ENCODE measurements around the gene SUMO2. TPM values are rescaled to one million over a fixed set of nuclear protein-coding genes. Genes with fewer than 3 reads are reported as not detected.

The SUMO2 gene
- total and polyA plus RNA-seq, 2 of the 13 experiments (the other 11 are each of a cell fraction or from before 2014, with no cell fraction given), result 337 to 553 TPM

GRCh38 chr17:75205037-75205792, 22.5 kb upstream of the SUMO2 start, which contains the start of gene NUP85 (continued):
- peak in 1 of 2 experiments; percentile 78; a peak in 1 of 4 replicates for TF ChIP-seq ATF4 (CRISPR knock-in tag; IDR thresholded peaks at IDR 0.05)
- peak; percentile 95 for TF ChIP-seq REPIN1 (CRISPR knock-in tag; IDR thresholded peaks at IDR 0.05; ENCODE audit: borderline replicate concordance, low read depth)
- peak; percentile 63; the same call in 1 of the 2 replicates for TF ChIP-seq ESRRA (CRISPR knock-in tag; IDR thresholded peaks at IDR 0.05; ENCODE audit: low read depth)
- TF ChIP-seq ZFP37 (CRISPR knock-in tag; IDR thresholded peaks at IDR 0.05; ENCODE audit: borderline replicate concordance), result no peak; the same call in 1 of the 2 replicates
- peak; percentile 33 for TF ChIP-seq ZFP1 (CRISPR knock-in tag; IDR thresholded peaks at IDR 0.05)
- no peak for TF ChIP-seq ZNF577 (CRISPR knock-in tag; IDR thresholded peaks at IDR 0.05; ENCODE audit: borderline replicate concordance, low read depth)
- no peak for TF ChIP-seq ZNF30 (CRISPR knock-in tag; IDR thresholded peaks at IDR 0.05)
- TF ChIP-seq U2AF2 (IDR thresholded peaks at IDR 0.05; ENCODE audit: low read depth, low read length), result no peak
- no peak for TF ChIP-seq MTF1 (CRISPR knock-in tag; IDR thresholded peaks at IDR 0.05)
- no peak for TF ChIP-seq ZNF841 (CRISPR knock-in tag; IDR thresholded peaks at IDR 0.05; ENCODE audit: borderline replicate concordance)
- TF ChIP-seq MED1 (CRISPR knock-in tag; IDR thresholded peaks at IDR 0.05), result peak; percentile 72
- peak; percentile 5; the same call in 1 of the 2 replicates for TF ChIP-seq ZFP41 (CRISPR knock-in tag; IDR thresholded peaks at IDR 0.05; ENCODE audit: borderline replicate concordance)
- TF ChIP-seq SP5 (CRISPR knock-in tag; IDR thresholded peaks at IDR 0.05; ENCODE audit: borderline replicate concordance, low read depth), result 0 out of 2 replicates have a peak, but pooled peaks have one; percentile 26
- TF ChIP-seq TFDP1 (CRISPR knock-in tag; IDR thresholded peaks at IDR 0.05; ENCODE audit: borderline replicate concordance), result peak; percentile 95
- peak; percentile 52; the same call in 1 of the 2 replicates for TF ChIP-seq ELF3 (CRISPR knock-in tag; IDR thresholded peaks at IDR 0.05)
- peak; percentile 96 for TF ChIP-seq E2F5 (CRISPR knock-in tag; conservative IDR thresholded peaks at IDR 0.05)
- no peak; the same call in 1 of the 2 replicates for TF ChIP-seq CHCHD3 (CRISPR knock-in tag; IDR thresholded peaks at IDR 0.05)
- peak; percentile 43; the same call in 1 of the 2 replicates for TF ChIP-seq CREBL2 (CRISPR knock-in tag; IDR thresholded peaks at IDR 0.05; ENCODE audit: borderline replicate concordance)
- peak; percentile 77; the same call in 1 of the 2 replicates for TF ChIP-seq ZNF225 (CRISPR knock-in tag; IDR thresholded peaks at IDR 0.05)
- TF ChIP-seq ZNF709 (CRISPR knock-in tag; IDR thresholded peaks at IDR 0.05), result peak; percentile 92
- peak; percentile 86 for TF ChIP-seq YEATS4 (CRISPR knock-in tag; IDR thresholded peaks at IDR 0.05; ENCODE audit: borderline replicate concordance)
- TF ChIP-seq ZNF572 (CRISPR knock-in tag; IDR thresholded peaks at IDR 0.05), result peak; percentile 94; the same call in 1 of the 2 replicates
- peak; percentile 70 for TF ChIP-seq PHF21A (CRISPR knock-in tag; IDR thresholded peaks at IDR 0.05)
- TF ChIP-seq PITX1 (CRISPR knock-in tag; IDR thresholded peaks at IDR 0.05), result peak; percentile 80
- TF ChIP-seq ZNF207 (IDR thresholded peaks at IDR 0.05; ENCODE audit: borderline replicate concordance), result no peak
- peak; percentile 86; the same call in 1 of the 2 replicates for TF ChIP-seq ZNF547 (CRISPR knock-in tag; IDR thresholded peaks at IDR 0.05)
- peak; percentile 97 for TF ChIP-seq ZNF224 (CRISPR knock-in tag; IDR thresholded peaks at IDR 0.05)

Measured in HepG2 (cell line).